GM12874 (cell line): ENCODE data around the gene TBX1.

Experiments
- CTCF ChIP-seq: IDR thresholded peaks from 2 replicates; pipeline ENCODE4 v1.5.1; 2011; ENCODE audit warnings: low read depth, mild to moderate bottlenecking, control low read depth, low read length, moderate library complexity; ENCODE audit not compliant: insufficient read depth

The TBX1 gene

GRCh38 chr22:19764299-19764593 lies 3.7 kb downstream of the TBX1 start:
- no peak for TF ChIP-seq CTCF

- no peak for TF ChIP-seq CTCF
Measured at GRCh38 chr22:19764636-19765476, 4.3 kb downstream of the TBX1 start.

- no peak for TF ChIP-seq CTCF
Measured at GRCh38 chr22:19765477-19766239, 5.1 kb downstream of the TBX1 start.

GRCh38 chr22:19766240-19766510 lies 5.6 kb downstream of the TBX1 start:
- TF ChIP-seq CTCF = no peak

- TF ChIP-seq CTCF = peak; percentile 35; the same call in 1 of the 2 replicates
Measured at GRCh38 chr22:19766511-19767426, 6.2 kb downstream of the TBX1 start.

- TF ChIP-seq CTCF = no peak
Measured at GRCh38 chr22:19767427-19768341, 7.1 kb downstream of the TBX1 start.

- no peak for TF ChIP-seq CTCF
Measured at GRCh38 chr22:19769393-19769715, 8.8 kb downstream of the TBX1 start.
